B cell (primary cell): ENCODE data around the gene LTBP2.

ENCODE experiments used
- EZH2 ChIP-seq: IDR thresholded peaks from 2 replicates; pipeline ENCODE4 v1.6.1; 2012; ENCODE audit warnings: borderline replicate concordance, low read depth, mild to moderate bottlenecking, moderate library complexity, low read length; ENCODE audit not compliant: insufficient read depth, poor library complexity, severe bottlenecking
- TF ChIP-seq, protein P1 (sequence below): fragments of 200-600 bp; IDR thresholded peaks from one replicate; pipeline ENCODE4 v1.8.0; 2022; ENCODE audit warnings: antibody characterized with exemption, mild to moderate bottlenecking

DNA sequence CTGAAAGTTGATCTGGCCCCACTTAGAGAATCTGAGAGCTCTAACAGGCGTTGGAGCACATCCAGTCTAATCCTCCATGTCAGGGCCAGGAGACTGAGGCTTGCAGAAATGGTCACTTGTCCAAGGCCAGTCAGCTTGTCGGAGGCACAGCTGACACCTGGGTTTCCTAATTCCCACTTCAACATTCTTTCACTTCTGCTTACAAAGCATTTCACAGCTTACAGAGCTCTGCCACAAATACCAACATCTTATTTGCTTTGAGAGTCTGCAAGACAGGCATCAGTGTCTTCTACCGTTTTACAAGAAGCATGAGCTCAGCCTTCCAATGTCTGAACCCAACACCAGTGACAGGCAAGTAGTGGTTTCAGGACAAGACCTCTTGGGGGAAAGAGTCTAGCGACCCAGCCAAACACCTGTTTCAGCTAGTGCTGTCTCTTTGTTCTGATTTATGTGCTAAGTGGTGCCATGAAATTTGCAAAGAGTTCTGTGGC lies 86.6 kb downstream of the LTBP2 start:
- TF ChIP-seq, protein P1, sequence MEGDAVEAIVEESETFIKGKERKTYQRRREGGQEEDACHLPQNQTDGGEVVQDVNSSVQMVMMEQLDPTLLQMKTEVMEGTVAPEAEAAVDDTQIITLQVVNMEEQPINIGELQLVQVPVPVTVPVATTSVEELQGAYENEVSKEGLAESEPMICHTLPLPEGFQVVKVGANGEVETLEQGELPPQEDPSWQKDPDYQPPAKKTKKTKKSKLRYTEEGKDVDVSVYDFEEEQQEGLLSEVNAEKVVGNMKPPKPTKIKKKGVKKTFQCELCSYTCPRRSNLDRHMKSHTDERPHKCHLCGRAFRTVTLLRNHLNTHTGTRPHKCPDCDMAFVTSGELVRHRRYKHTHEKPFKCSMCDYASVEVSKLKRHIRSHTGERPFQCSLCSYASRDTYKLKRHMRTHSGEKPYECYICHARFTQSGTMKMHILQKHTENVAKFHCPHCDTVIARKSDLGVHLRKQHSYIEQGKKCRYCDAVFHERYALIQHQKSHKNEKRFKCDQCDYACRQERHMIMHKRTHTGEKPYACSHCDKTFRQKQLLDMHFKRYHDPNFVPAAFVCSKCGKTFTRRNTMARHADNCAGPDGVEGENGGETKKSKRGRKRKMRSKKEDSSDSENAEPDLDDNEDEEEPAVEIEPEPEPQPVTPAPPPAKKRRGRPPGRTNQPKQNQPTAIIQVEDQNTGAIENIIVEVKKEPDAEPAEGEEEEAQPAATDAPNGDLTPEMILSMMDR: no peak
- no peak for TF ChIP-seq EZH2
